CD14-positive monocyte (primary cell): ENCODE data around the gene FXR2. TPM values are rescaled to one million over a fixed set of nuclear protein-coding genes. Genes with fewer than 3 reads are reported as not detected.

ENCODE experiments used
- DNase-seq, 3 donors: peaks; one replicate each; pipeline ENCODE4 v3.0.0-alpha.2; 2011 to 2022
- H2AFZ ChIP-seq: 2 replicates; pipeline ENCODE4 v1.6.0; 2012; ENCODE audit warnings: mild to moderate bottlenecking, low read depth, low read length, inconsistent platforms; ENCODE audit not compliant: insufficient read depth, poor library complexity, severe bottlenecking
- H3K27ac ChIP-seq, 2 donors: 1 replicate in 1 of 2; 2 replicates in 1 of 2; pipeline ENCODE4 v1.5.1; 2012 to 2013; ENCODE audit warnings: low read length in 2 of 2, control low read depth in 1 of 2, inconsistent platforms in 1 of 2, low read depth in 1 of 2, mild to moderate bottlenecking in 1 of 2
- H3K27me3 ChIP-seq, 2 donors: one replicate each; pipeline versions ENCODE4 v1.6.0 to v1.6.1; 2011 to 2013; ENCODE audit warnings: low read length in 2 of 2; ENCODE audit not compliant: control insufficient read depth in 2 of 2, insufficient read depth in 2 of 2
- H3K36me3 ChIP-seq, 2 donors: replicated peaks in 1 of 2; 1 replicate in 1 of 2; 2 replicates in 1 of 2; pipeline versions ENCODE4 v1.5.1 to v1.6.1; 2012 to 2013; ENCODE audit warnings: low read length in 2 of 2, control low read depth in 1 of 2, inconsistent platforms in 1 of 2, mild to moderate bottlenecking in 1 of 2; ENCODE audit not compliant: insufficient read depth in 2 of 2, control insufficient read depth in 1 of 2
- H3K4me1 ChIP-seq, 2 donors: 1 replicate in 1 of 2; 2 replicates in 1 of 2; pipeline versions ENCODE4 v1.5.1 to v1.6.1; 2012 to 2013; ENCODE audit warnings: low read length in 2 of 2, control low read depth in 1 of 2, inconsistent platforms in 1 of 2, mild to moderate bottlenecking in 1 of 2, moderate library complexity in 1 of 2; ENCODE audit not compliant: insufficient read depth in 2 of 2, control insufficient read depth in 1 of 2
- H3K4me2 ChIP-seq: replicated peaks from 2 replicates; pipeline ENCODE3; 2012; ENCODE audit warnings: low read length, moderate library complexity, mild to moderate bottlenecking; ENCODE audit not compliant: poor library complexity, severe bottlenecking; ENCODE audit errors: extremely low read depth
- H3K4me3 ChIP-seq, 3 experiments: fragments of 200-600 bp in 1 of 3; sonication (generic) in 1 of 3; replicated peaks in 1 of 3; 1 replicate in 2 of 3; 2 replicates in 1 of 3; pipeline ENCODE4 v1.5.1; 2011 to 2013; ENCODE audit warnings: low read length in 3 of 3, mild to moderate bottlenecking in 3 of 3, control low read depth in 2 of 3, low read depth in 2 of 3, inconsistent platforms in 1 of 3, moderate library complexity in 1 of 3
- H3K79me2 ChIP-seq: 2 replicates; pipeline ENCODE4 v1.6.0; 2012; ENCODE audit warnings: mild to moderate bottlenecking, control low read depth, inconsistent platforms, low read length, moderate library complexity; ENCODE audit not compliant: insufficient read depth
- H3K9ac ChIP-seq: 2 replicates; pipeline ENCODE4 v1.6.0; 2017; ENCODE audit warnings: low read length, mild to moderate bottlenecking; ENCODE audit not compliant: insufficient read depth, poor library complexity, severe bottlenecking
- H3K9me3 ChIP-seq, 2 donors: replicated peaks in 1 of 2; 1 replicate in 1 of 2; 2 replicates in 1 of 2; pipeline versions ENCODE4 v1.5.1 to v1.6.1; 2012 to 2013; ENCODE audit warnings: low read length in 2 of 2, control low read depth in 1 of 2; ENCODE audit not compliant: control insufficient read depth in 1 of 2, insufficient read depth in 1 of 2
- H4K20me1 ChIP-seq: 2 replicates; pipeline ENCODE4 v1.6.0; 2012; ENCODE audit warnings: mild to moderate bottlenecking, low read length, control low read depth, moderate library complexity; ENCODE audit not compliant: insufficient read depth
- H3K27ac Mint-ChIP-seq, 7 donors: one replicate each; pipeline ENCODE4 v1.8.0; 2020; ENCODE audit warnings: mild to moderate bottlenecking in 7 of 7, mixed read lengths in 7 of 7, moderate library complexity in 6 of 7, inconsistent platforms in 2 of 7
- H3K27me3 Mint-ChIP-seq, 3 donors: one replicate each; pipeline ENCODE4 v1.8.0; 2021 to 2022; ENCODE audit warnings: low read depth in 3 of 3, mild to moderate bottlenecking in 3 of 3, mixed read lengths in 3 of 3, moderate library complexity in 3 of 3, inconsistent platforms in 1 of 3
- H3K36me3 Mint-ChIP-seq, 2 donors: one replicate each; pipeline ENCODE4 v1.8.0; 2020; ENCODE audit warnings: mixed read lengths in 2 of 2, inconsistent platforms in 1 of 2, mild to moderate bottlenecking in 1 of 2
- H3K4me1 Mint-ChIP-seq: one replicate; pipeline ENCODE4 v1.8.0; 2020; ENCODE audit warnings: mild to moderate bottlenecking, mixed read lengths
- H3K4me3 Mint-ChIP-seq, 2 donors: one replicate each; pipeline ENCODE4 v1.8.0; 2020; ENCODE audit warnings: mild to moderate bottlenecking in 2 of 2, mixed read lengths in 2 of 2, moderate library complexity in 1 of 2
- H3K9me3 Mint-ChIP-seq, 7 donors: one replicate each; pipeline ENCODE4 v1.8.0; 2020 to 2022; ENCODE audit warnings: mixed read lengths in 7 of 7, mild to moderate bottlenecking in 6 of 7, moderate library complexity in 6 of 7, inconsistent platforms in 2 of 7
- WGBS: methylation state at CpG from one replicate; pipeline ENCODE4 v1.1.5; 2013; ENCODE audit warnings: missing lambda C conversion rate; ENCODE audit not compliant: insufficient coverage; 5-methylcytosine and 5-hydroxymethylcytosine counted together
- intact Hi-C, 2 donors: fragments of 100-400 bp; cut with micrococcal nuclease; formaldehyde crosslinking; loops; one replicate each; pipeline versions ENCODE4 v1.15.0 to v1.15.1; 2023
- polyA plus RNA-seq, 3 donors: library from polyadenylated mRNA; depleted of rRNA in 1 of 3; unstranded in 2 of 3; stranded (reverse) in 1 of 3; fragments of 300-500 nt in 2 of 3; fragments of >200 nt in 1 of 3; fragmentation: Illumina TruSeq in 2 of 3; gene quantifications; 1 replicate in 2 of 3; 2 replicates in 1 of 3; pipeline ENCODE4 v1.2.3, GENCODE V29; 2012 to 2021
- TF ChIP-seq, protein P1 (sequence below): fragments of 200-600 bp; IDR thresholded peaks from one replicate; pipeline ENCODE4 v1.8.0; 2022; ENCODE audit warnings: antibody characterized with exemption, mild to moderate bottlenecking

Gene FXR2
- polyA plus RNA-seq, 3 donors, result 6.2 to 23.0 (median 9.2) TPM

DNA sequence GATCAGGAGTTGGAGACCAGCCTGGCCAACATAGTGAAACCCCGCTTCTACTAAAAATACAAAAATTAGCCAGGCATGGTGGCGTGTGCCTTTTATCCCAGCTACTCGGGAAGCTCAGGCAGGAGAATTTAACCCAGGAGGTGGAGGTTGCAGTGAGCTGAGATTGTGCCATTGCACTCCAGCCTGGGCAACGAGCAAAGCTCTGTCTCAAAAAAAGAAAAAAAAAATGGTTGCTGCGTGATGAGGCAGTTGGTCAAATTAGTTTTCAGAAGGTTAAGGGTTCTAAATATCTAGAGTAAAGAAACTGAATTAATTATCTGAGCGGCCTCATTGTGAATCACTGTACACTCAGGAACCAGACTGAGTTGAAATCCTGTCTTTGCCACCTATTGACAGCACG lies 38.7 kb downstream of the FXR2 start:
- H3K36me3 ChIP-seq, result peaks cover 50 to 57% of the 10 kb centered on the region in 2 donors
- no peaks in the 10 kb centered on the region for H3K27me3 ChIP-seq
- DNase-seq, result no peak
- peak overlapping the region; percentile 91 for H3K4me2 ChIP-seq
- Mint-ChIP-seq H3K36me3 (peaks cover 73 to 81% of the 10 kb centered on the region in 2 donors), H3K4me3 (peak overlapping the region in 1 of 2 donors; percentile 97), H3K4me1 (peaks cover 73% of the 10 kb centered on the region), H3K9me3 (peaks cover 0 to 4% (median 0%) of the 10 kb centered on the region in 7 donors), H3K27ac (peak overlapping the region; percentile 79 to 100 (median 99)), H3K27me3 (peaks cover 0 to 13% (median 2%) of the 10 kb centered on the region in 3 donors)
- H3K4me1 ChIP-seq, result peaks cover 68 to 79% of the 10 kb centered on the region in 2 donors
- peak overlapping the region in 1 of 3 experiments; percentile 100 for H3K4me3 ChIP-seq
- H3K27ac ChIP-seq, result peak overlapping the region; percentile 99
- peaks cover 86% of the 10 kb centered on the region for H3K79me2 ChIP-seq
- TF ChIP-seq, protein P1, sequence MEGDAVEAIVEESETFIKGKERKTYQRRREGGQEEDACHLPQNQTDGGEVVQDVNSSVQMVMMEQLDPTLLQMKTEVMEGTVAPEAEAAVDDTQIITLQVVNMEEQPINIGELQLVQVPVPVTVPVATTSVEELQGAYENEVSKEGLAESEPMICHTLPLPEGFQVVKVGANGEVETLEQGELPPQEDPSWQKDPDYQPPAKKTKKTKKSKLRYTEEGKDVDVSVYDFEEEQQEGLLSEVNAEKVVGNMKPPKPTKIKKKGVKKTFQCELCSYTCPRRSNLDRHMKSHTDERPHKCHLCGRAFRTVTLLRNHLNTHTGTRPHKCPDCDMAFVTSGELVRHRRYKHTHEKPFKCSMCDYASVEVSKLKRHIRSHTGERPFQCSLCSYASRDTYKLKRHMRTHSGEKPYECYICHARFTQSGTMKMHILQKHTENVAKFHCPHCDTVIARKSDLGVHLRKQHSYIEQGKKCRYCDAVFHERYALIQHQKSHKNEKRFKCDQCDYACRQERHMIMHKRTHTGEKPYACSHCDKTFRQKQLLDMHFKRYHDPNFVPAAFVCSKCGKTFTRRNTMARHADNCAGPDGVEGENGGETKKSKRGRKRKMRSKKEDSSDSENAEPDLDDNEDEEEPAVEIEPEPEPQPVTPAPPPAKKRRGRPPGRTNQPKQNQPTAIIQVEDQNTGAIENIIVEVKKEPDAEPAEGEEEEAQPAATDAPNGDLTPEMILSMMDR, result no peak
- no peak overlapping the region for H3K9ac ChIP-seq
- intact Hi-C loops, result loop anchor here (5.0 to 10.0 kb wide), 2 partner anchors 251 to 266 kb away; partner anchors contain the start of gene NEURL4 (in 1 of the 2)
- H4K20me1 ChIP-seq, result peaks cover 79% of the 10 kb centered on the region
- H3K9me3 ChIP-seq, result no peaks in the 10 kb centered on the region
- 71% methylated on average over 4 of the region's 7 CpGs for WGBS
- no peak overlapping the region for H2AFZ ChIP-seq

DNA sequence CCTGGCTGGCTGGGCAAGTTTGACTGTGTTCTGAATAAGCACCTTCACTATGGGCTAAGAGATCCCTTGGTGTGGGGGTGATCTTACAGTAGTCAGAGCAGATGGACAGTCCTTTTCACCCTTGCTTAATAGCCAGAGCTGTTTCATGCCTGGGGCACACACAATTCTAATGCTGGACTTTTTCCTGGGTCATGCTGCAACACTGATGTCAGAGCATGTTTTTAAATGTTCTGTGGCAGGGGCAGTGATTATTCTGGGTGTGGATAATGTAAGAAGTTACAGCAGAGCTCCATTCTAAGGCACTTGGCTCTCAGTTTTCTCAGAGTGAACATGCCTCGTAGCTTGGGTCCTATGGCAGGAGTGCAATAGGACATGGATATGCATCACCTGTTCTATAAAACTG lies 39.2 kb downstream of the FXR2 start:
- peaks cover 74% of the 10 kb centered on the region for H4K20me1 ChIP-seq
- peaks cover 70% of the 10 kb centered on the region for H3K4me1 Mint-ChIP-seq
- peak overlapping the region; percentile 97 to 98 for H3K4me3 Mint-ChIP-seq

More for the DNA sequence above, 39.2 kb downstream of the FXR2 start:
- no peaks in the 10 kb centered on the region for H3K27me3 ChIP-seq
- H3K4me3 ChIP-seq, result peak overlapping the region in 1 of 3 experiments; percentile 100
- H3K27ac Mint-ChIP-seq, result peak overlapping the region; percentile 79 to 100 (median 99)
- TF ChIP-seq, protein P1, result no peak
- intact Hi-C loops, result loop anchor here (5.0 to 10.0 kb wide), 2 partner anchors 251 to 267 kb away; partner anchors contain the start of gene NEURL4 (in 1 of the 2)
- peaks cover 55 to 61% of the 10 kb centered on the region in 2 donors for H3K36me3 ChIP-seq
- H3K9me3 ChIP-seq, result no peaks in the 10 kb centered on the region
- WGBS, result 100% methylated on average over 1 of the region's 1 CpG
- H3K27ac ChIP-seq, result peak overlapping the region; percentile 99
- peaks cover 86% of the 10 kb centered on the region for H3K79me2 ChIP-seq
- peak overlapping the region; percentile 91 for H3K4me2 ChIP-seq
- H3K36me3 Mint-ChIP-seq, result peaks cover 73 to 81% of the 10 kb centered on the region in 2 donors
- peaks cover 0 to 4% (median 0%) of the 10 kb centered on the region in 7 donors for H3K9me3 Mint-ChIP-seq
- no peak overlapping the region for H2AFZ ChIP-seq
- no peak overlapping the region for H3K9ac ChIP-seq
- H3K4me1 ChIP-seq, result peaks cover 64 to 74% of the 10 kb centered on the region in 2 donors
- no peak for DNase-seq
- peaks cover 0 to 12% (median 2%) of the 10 kb centered on the region in 3 donors for H3K27me3 Mint-ChIP-seq
